Measurements from ENCODE around the gene PGBD5.

Gene PGBD5

GRCh38 chr1:230400007-230400344 lies 26.2 kb downstream of the PGBD5 start:
- no peaks in the 10 kb centered on the region for H3K9me3 ChIP-seq (ENCODE audit: control insufficient read depth in 5 of 5, low read length in 5 of 5)
- no peak overlapping the region for H3K9ac ChIP-seq (ENCODE audit: low read length in 5 of 5)
- H3K27ac ChIP-seq (ENCODE audit: low read depth, low read length) = no peak overlapping the region
- H3K36me3 ChIP-seq (ENCODE audit: control insufficient read depth in 5 of 5, insufficient read depth in 5 of 5, low read length in 5 of 5) = no peaks in the 10 kb centered on the region
- peaks cover 0 to 11% (median 0%) of the 10 kb centered on the region in 5 donors for H3K27me3 ChIP-seq (ENCODE audit: control insufficient read depth in 5 of 5, insufficient read depth in 4 of 5, low read length in 5 of 5)
- H3K4me1 ChIP-seq (ENCODE audit: control insufficient read depth in 5 of 5, insufficient read depth in 5 of 5, low read length in 5 of 5) = peaks cover 0 to 4% (median 0%) of the 10 kb centered on the region in 5 donors
- no peak overlapping the region for H3K4me3 ChIP-seq (ENCODE audit: low read depth in 1 of 5, low read length in 5 of 5)

- Histone ChIP-seq H3K9ac (ENCODE audit: low read length in 5 of 5) (no peak overlapping the region), H3K9me3 (ENCODE audit: control insufficient read depth in 5 of 5, low read length in 5 of 5) (no peaks in the 10 kb centered on the region), H3K27ac (ENCODE audit: low read depth, low read length) (no peak overlapping the region), H3K36me3 (ENCODE audit: control insufficient read depth in 5 of 5, insufficient read depth in 5 of 5, low read length in 5 of 5) (no peaks in the 10 kb centered on the region), H3K27me3 (ENCODE audit: control insufficient read depth in 5 of 5, insufficient read depth in 4 of 5, low read length in 5 of 5) (peaks cover 0 to 11% (median 0%) of the 10 kb centered on the region in 5 donors), H3K4me3 (ENCODE audit: low read depth in 1 of 5, low read length in 5 of 5) (no peak overlapping the region), H3K4me1 (ENCODE audit: control insufficient read depth in 5 of 5, insufficient read depth in 5 of 5, low read length in 5 of 5) (peaks cover 0 to 4% (median 0%) of the 10 kb centered on the region in 5 donors)
Observed at GRCh38 chr1:230399321-230400006, 26.7 kb downstream of the PGBD5 start.

GRCh38 chr1:230398856-230399255 lies 27.3 kb downstream of the PGBD5 start:
- Histone ChIP-seq H3K36me3 (ENCODE audit: control insufficient read depth in 5 of 5, insufficient read depth in 5 of 5, low read length in 5 of 5) (no peaks in the 10 kb centered on the region), H3K9me3 (ENCODE audit: control insufficient read depth in 5 of 5, low read length in 5 of 5) (peaks cover 0 to 2% (median 0%) of the 10 kb centered on the region in 5 donors), H3K27me3 (ENCODE audit: control insufficient read depth in 5 of 5, insufficient read depth in 4 of 5, low read length in 5 of 5) (peaks cover 0 to 11% (median 2%) of the 10 kb centered on the region in 5 donors), H3K4me1 (ENCODE audit: control insufficient read depth in 5 of 5, insufficient read depth in 5 of 5, low read length in 5 of 5) (peaks cover 0 to 4% (median 0%) of the 10 kb centered on the region in 5 donors), H3K4me3 (ENCODE audit: low read depth in 1 of 5, low read length in 5 of 5) (no peak overlapping the region), H3K9ac (ENCODE audit: low read length in 5 of 5) (no peak overlapping the region), H3K27ac (ENCODE audit: low read depth, low read length) (no peak overlapping the region)

GRCh38 chr1:230396966-230397365 lies 29.2 kb downstream of the PGBD5 start:
- H3K9ac ChIP-seq (ENCODE audit: low read length in 5 of 5) = no peak overlapping the region
- H3K4me3 ChIP-seq (ENCODE audit: low read depth in 1 of 5, low read length in 5 of 5) = no peak overlapping the region
- H3K9me3 ChIP-seq (ENCODE audit: control insufficient read depth in 5 of 5, low read length in 5 of 5) = peaks cover 0 to 3% (median 0%) of the 10 kb centered on the region in 5 donors
- peaks cover 0 to 4% (median 0%) of the 10 kb centered on the region in 5 donors for H3K4me1 ChIP-seq (ENCODE audit: control insufficient read depth in 5 of 5, insufficient read depth in 5 of 5, low read length in 5 of 5)
- peaks cover 0 to 11% (median 0%) of the 10 kb centered on the region in 5 donors for H3K27me3 ChIP-seq (ENCODE audit: control insufficient read depth in 5 of 5, insufficient read depth in 4 of 5, low read length in 5 of 5)
- H3K36me3 ChIP-seq (ENCODE audit: control insufficient read depth in 5 of 5, insufficient read depth in 5 of 5, low read length in 5 of 5) = no peaks in the 10 kb centered on the region
- no peak overlapping the region for H3K27ac ChIP-seq (ENCODE audit: low read depth, low read length)

- Histone ChIP-seq H3K4me1 (ENCODE audit: control insufficient read depth in 5 of 5, insufficient read depth in 5 of 5, low read length in 5 of 5) (peaks cover 0 to 4% (median 0%) of the 10 kb centered on the region in 5 donors), H3K27me3 (ENCODE audit: control insufficient read depth in 5 of 5, insufficient read depth in 4 of 5, low read length in 5 of 5) (peaks cover 0 to 11% (median 3%) of the 10 kb centered on the region in 5 donors), H3K36me3 (ENCODE audit: control insufficient read depth in 5 of 5, insufficient read depth in 5 of 5, low read length in 5 of 5) (no peaks in the 10 kb centered on the region), H3K9me3 (ENCODE audit: control insufficient read depth in 5 of 5, low read length in 5 of 5) (peaks cover 0 to 3% (median 0%) of the 10 kb centered on the region in 5 donors), H3K9ac (ENCODE audit: low read length in 5 of 5) (no peak overlapping the region), H3K4me3 (ENCODE audit: low read depth in 1 of 5, low read length in 5 of 5) (no peak overlapping the region), H3K27ac (ENCODE audit: low read depth, low read length) (no peak overlapping the region)
Observed at GRCh38 chr1:230395932-230396331, 30.2 kb downstream of the PGBD5 start.

- Histone ChIP-seq H3K4me1 (ENCODE audit: control insufficient read depth in 5 of 5, insufficient read depth in 5 of 5, low read length in 5 of 5) (no peaks in the 10 kb centered on the region), H3K27me3 (ENCODE audit: control insufficient read depth in 5 of 5, insufficient read depth in 4 of 5, low read length in 5 of 5) (peaks cover 0 to 13% (median 3%) of the 10 kb centered on the region in 5 donors), H3K36me3 (ENCODE audit: control insufficient read depth in 5 of 5, insufficient read depth in 5 of 5, low read length in 5 of 5) (no peaks in the 10 kb centered on the region), H3K9ac (ENCODE audit: low read length in 5 of 5) (no peak overlapping the region), H3K4me3 (ENCODE audit: low read depth in 1 of 5, low read length in 5 of 5) (no peak overlapping the region), H3K27ac (ENCODE audit: low read depth, low read length) (no peak overlapping the region), H3K9me3 (ENCODE audit: control insufficient read depth in 5 of 5, low read length in 5 of 5) (peaks cover 0 to 3% (median 0%) of the 10 kb centered on the region in 5 donors)
Observed at GRCh38 chr1:230394741-230395140, 31.4 kb downstream of the PGBD5 start.

GRCh38 chr1:230394134-230394533 lies 32.0 kb downstream of the PGBD5 start:
- Histone ChIP-seq H3K36me3 (ENCODE audit: control insufficient read depth in 5 of 5, insufficient read depth in 5 of 5, low read length in 5 of 5) (no peaks in the 10 kb centered on the region), H3K9me3 (ENCODE audit: control insufficient read depth in 5 of 5, low read length in 5 of 5) (peaks cover 0 to 3% (median 0%) of the 10 kb centered on the region in 5 donors), H3K4me1 (ENCODE audit: control insufficient read depth in 5 of 5, insufficient read depth in 5 of 5, low read length in 5 of 5) (no peaks in the 10 kb centered on the region), H3K4me3 (ENCODE audit: low read depth in 1 of 5, low read length in 5 of 5) (no peak overlapping the region), H3K27ac (ENCODE audit: low read depth, low read length) (no peak overlapping the region), H3K9ac (ENCODE audit: low read length in 5 of 5) (no peak overlapping the region), H3K27me3 (ENCODE audit: control insufficient read depth in 5 of 5, insufficient read depth in 4 of 5, low read length in 5 of 5) (peaks cover 0 to 13% (median 3%) of the 10 kb centered on the region in 5 donors)

- Histone ChIP-seq H3K27me3 (ENCODE audit: control insufficient read depth in 5 of 5, insufficient read depth in 4 of 5, low read length in 5 of 5) (peaks cover 0 to 13% (median 3%) of the 10 kb centered on the region in 5 donors), H3K4me3 (ENCODE audit: low read depth in 1 of 5, low read length in 5 of 5) (no peak overlapping the region), H3K9ac (ENCODE audit: low read length in 5 of 5) (no peak overlapping the region), H3K4me1 (ENCODE audit: control insufficient read depth in 5 of 5, insufficient read depth in 5 of 5, low read length in 5 of 5) (no peaks in the 10 kb centered on the region), H3K9me3 (ENCODE audit: control insufficient read depth in 5 of 5, low read length in 5 of 5) (peaks cover 0 to 3% (median 0%) of the 10 kb centered on the region in 5 donors), H3K27ac (ENCODE audit: low read depth, low read length) (no peak overlapping the region), H3K36me3 (ENCODE audit: control insufficient read depth in 5 of 5, insufficient read depth in 5 of 5, low read length in 5 of 5) (no peaks in the 10 kb centered on the region)
Observed at GRCh38 chr1:230393722-230394121, 32.4 kb downstream of the PGBD5 start.

GRCh38 chr1:230392920-230393521 lies 33.1 kb downstream of the PGBD5 start:
- H3K9me3 ChIP-seq (ENCODE audit: control insufficient read depth in 5 of 5, low read length in 5 of 5) = peaks cover 0 to 3% (median 0%) of the 10 kb centered on the region in 5 donors
- H3K4me1 ChIP-seq (ENCODE audit: control insufficient read depth in 5 of 5, insufficient read depth in 5 of 5, low read length in 5 of 5) = no peaks in the 10 kb centered on the region
- H3K4me3 ChIP-seq (ENCODE audit: low read depth in 1 of 5, low read length in 5 of 5) = no peak overlapping the region
- no peaks in the 10 kb centered on the region for H3K36me3 ChIP-seq (ENCODE audit: control insufficient read depth in 5 of 5, insufficient read depth in 5 of 5, low read length in 5 of 5)
- no peak overlapping the region for H3K27ac ChIP-seq (ENCODE audit: low read depth, low read length)
- H3K27me3 ChIP-seq (ENCODE audit: control insufficient read depth in 5 of 5, insufficient read depth in 4 of 5, low read length in 5 of 5) = peaks cover 0 to 11% (median 3%) of the 10 kb centered on the region in 5 donors
- no peak overlapping the region for H3K9ac ChIP-seq (ENCODE audit: low read length in 5 of 5)

- peaks cover 0 to 6% (median 3%) of the 10 kb centered on the region in 5 donors for H3K27me3 ChIP-seq (ENCODE audit: control insufficient read depth in 5 of 5, insufficient read depth in 4 of 5, low read length in 5 of 5)
- no peaks in the 10 kb centered on the region for H3K36me3 ChIP-seq (ENCODE audit: control insufficient read depth in 5 of 5, insufficient read depth in 5 of 5, low read length in 5 of 5)
- no peaks in the 10 kb centered on the region for H3K4me1 ChIP-seq (ENCODE audit: control insufficient read depth in 5 of 5, insufficient read depth in 5 of 5, low read length in 5 of 5)
- no peak overlapping the region for H3K4me3 ChIP-seq (ENCODE audit: low read depth in 1 of 5, low read length in 5 of 5)
- H3K27ac ChIP-seq (ENCODE audit: low read depth, low read length) = no peak overlapping the region
- H3K9me3 ChIP-seq (ENCODE audit: control insufficient read depth in 5 of 5, low read length in 5 of 5) = peaks cover 0 to 3% (median 0%) of the 10 kb centered on the region in 5 donors
- no peak overlapping the region for H3K9ac ChIP-seq (ENCODE audit: low read length in 5 of 5)
Observed at GRCh38 chr1:230392536-230392909, 33.6 kb downstream of the PGBD5 start.

Measured in subcutaneous abdominal adipose tissue (tissue), 5 donors.